Tibial nerve (tissue), 3 donors: Measurements from ENCODE around the gene RAB10.

Source experiments
- CTCF ChIP-seq, 5 experiments: fragments of 200-600 bp in 3 of 5; fragments of 450-650 bp in 2 of 5; sonication (generic) in 3 of 5; IDR thresholded peaks; one replicate each; pipeline ENCODE4 v1.5.1; 2016 to 2019; ENCODE audit warnings: antibody characterized with exemption in 5 of 5, mild to moderate bottlenecking in 3 of 5, moderate library complexity in 2 of 5
- POLR2A ChIP-seq, 2 donors: fragments of 450-650 bp; IDR thresholded peaks; one replicate each; pipeline ENCODE4 v1.6.1; 2017; ENCODE audit warnings: antibody characterized with exemption in 2 of 2, mild to moderate bottlenecking in 2 of 2, moderate library complexity in 2 of 2

GRCh38 chr2:26184121-26184520 lies 150.2 kb downstream of the RAB10 start:
- no peak for TF ChIP-seq POLR2A (IDR thresholded peaks at IDR 0.05)
- no peak for TF ChIP-seq CTCF (IDR thresholded peaks at IDR 0.05)
